SHP77 (cell line): Measurements from ENCODE around the gene PAX6.

Experiments used
- DNase-seq, 2 experiments: peaks; one replicate each; lab custom pipeline; 2025; lab: John Stamatoyannopoulos, UW

The PAX6 gene

DNA sequence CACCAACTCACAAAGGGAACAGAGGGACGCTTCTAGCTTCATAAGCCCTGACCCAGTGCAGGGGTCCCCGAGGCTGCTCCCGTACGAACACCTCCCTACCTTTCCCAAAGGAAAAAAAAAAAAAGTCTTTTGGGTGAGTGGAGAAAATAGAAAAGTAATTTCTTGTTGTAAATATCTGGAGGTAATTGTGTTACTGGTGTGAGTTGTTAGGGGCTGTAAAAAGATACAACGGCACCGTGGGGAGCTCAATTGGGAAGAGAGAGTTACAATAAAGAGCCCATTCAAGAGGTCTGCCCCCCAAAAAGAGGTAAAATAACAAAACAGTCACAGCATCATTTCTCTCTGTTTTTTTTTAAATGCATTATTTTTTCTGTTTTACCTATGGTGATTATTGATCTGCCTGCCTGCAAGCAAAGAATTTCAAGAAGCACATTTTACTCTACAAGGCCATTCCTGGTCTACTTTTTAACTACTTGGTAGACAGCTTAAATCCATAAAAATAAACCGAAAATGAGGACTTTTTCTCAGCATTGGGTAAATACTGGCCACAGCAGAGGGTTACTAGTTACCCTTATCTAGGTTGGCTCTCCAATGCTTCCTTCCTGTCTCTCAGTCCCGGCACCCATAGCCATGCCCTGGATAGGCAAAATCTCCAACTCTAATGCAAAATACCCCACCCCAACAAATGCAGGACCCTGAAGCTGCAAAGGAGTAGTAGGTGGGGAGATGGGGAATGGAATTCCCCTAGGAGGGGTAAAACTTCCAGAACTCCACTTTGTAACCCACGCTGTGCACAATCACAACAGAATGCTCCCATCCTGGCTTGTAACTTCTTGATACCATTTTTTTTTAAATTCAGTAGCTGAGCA is 3.1 kb downstream of the PAX6 start:
- DNase-seq = no peak

DNA sequence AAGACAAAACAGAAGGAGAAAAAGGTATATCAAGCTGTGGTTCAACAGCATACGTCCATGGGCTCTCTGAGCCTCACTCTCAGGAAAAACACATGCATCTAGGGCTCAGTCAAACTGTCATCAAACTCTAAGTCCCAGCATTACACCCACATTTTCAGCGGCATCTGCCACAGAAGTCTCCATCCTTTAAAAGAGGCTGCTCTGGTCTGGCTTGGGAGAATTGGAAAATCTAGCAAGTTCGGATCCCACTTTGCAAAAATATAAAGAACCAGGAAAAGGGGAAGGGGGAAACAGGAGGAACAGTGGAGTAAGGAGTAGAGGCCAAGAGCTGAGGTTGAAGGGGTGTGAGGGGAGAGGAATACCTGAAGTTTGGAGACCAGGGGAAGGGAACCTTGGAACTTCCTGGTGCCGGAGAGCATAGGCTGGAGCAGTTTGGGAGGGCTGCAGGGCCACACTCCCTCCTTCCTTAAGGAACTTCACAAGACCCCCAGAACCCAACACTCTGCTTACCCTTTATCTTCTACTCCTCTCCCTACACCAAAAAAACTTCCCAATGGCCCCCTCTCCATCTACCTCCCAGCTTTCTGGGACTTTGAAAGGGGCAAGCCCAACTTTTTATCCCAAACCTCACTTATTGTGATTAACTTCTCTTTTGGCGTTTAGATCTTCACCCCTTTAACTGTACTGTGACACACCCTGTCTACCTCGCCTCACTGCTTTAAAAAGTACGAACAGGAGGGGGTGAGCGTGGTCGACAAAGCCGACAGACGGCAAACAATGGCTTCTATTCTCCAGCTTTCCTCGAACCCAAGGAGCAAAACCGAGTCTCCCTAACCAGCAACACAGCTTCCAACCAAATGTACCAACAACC is 4.0 kb downstream of the PAX6 start:
- no peak for DNase-seq

DNA sequence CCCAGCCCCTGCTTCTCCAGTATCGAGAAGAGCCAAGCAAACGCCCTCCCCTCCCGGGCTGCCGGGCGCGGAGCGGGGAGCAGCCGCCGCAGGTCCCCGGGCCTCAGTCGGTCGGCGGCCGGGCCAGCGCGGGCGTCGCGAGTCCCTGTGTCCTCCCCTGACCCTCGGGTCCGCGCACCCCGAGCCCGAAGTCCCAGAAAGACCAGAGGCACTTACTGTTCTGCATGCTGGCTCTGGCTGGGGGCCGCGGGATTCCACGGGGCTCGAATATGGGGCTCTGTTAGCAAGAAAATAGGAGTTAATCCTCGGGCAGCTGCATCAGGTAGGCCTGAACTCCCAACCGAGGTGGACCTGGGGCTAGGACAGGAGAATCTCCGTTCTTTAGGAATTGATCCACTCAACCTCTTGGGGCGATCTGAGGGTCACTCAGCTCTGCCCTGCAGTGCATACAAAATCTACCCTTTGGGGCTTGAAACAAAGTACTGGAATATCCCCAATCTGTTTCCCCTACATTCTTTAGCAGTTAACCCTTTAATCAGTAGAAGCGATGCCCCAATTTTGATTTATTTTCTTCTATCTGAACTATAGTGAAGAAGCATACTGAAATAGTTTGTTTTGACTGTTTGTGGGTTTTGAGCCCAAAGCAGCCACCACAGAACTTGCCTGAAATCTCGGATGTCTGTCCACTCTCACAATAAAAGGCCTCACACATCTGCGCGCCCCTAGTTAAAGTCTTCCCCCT is 4.8 kb downstream of the PAX6 start:
- DNase-seq = no peak

DNA sequence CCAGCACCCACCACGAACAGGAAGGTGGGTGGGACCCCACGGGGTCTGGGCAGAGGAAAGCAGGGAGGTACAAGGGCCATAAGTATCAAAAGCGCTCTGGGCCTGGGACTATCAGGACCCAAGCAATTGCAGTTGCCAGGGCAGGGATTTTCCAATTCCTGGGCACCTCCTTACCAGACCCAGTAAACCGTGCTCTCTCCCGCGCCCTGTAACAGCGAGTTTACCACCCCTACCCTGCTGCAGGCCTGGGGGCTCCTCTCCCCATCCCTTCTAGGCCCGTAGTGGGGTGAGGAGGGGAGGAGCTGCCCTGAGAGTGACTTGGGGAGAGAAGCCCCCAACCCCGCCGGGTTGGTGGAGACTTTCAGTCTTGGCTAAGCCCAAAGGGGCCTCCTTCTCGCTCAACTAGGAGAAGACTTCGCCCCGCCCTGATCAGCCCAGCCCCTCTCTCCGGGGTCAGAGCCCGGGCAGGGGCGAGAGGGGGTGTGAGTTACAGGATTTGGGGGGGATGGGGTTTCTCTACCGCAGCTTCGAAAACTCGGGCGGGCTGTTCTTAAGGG is 5.4 kb downstream of the PAX6 start:
- no peak for DNase-seq

DNA sequence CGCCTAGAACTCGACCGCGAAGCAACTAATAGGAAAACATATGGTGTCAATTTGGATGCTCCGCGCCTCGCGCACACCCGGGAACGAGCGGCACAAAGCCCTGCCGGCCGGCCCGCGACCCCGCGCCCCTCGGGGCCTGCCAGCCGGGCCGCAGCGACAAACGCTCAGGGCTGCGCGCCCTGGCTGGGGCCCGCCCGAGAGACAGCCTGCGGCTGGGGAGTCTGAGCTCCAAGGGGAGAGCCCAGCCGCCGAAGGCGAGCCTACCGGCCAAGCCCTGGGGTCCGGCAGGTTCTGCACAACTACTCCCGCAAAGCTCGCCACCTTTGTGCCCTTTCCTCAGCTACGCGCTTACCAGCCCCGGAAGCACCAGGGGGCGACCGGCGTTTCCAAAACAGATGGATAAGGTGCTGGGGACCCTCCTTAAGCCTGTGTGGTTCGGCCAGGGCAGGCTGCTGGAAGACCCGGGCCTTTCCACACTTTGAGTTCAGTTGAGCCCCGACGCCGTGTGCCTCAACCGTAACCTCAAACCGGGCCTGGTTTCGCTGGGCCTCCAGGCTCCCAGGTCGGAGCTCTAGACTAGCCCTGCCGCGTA is 6.0 kb downstream of the PAX6 start:
- DNase-seq = no peak

DNA sequence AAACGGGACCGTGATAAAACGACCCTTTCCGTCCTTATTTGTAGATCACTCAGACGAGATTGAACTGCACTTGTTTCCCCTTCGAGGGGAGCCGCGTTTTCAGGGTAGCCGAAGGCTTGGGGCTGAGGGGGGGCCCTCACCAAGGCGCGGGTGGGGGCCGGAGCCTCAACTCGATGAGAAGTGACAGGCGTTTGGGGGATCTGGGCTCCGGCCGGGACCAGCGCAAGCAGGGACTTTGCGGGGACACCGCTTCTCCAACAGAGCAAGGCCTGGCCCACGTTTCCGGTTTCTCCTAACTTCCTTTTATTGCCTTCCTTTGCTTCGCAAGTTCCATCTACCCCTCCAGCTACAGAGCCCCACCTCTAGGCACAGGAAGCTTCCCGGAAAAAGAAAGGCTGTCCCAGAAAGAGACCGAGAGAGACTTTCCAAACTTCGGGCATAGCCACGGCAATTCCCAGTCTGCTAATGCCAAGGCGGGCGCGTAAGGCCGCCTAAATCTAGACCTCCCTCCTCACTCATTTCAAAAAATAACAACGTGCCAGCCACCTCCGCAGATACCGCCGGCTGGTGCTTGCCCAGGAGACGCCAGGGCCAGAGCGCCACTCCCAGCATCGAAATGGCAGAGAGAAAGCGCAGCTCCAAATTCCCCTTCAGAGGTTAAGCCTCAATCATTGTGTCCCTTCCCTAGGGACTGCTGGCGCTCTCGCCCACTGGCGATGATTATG is 6.6 kb downstream of the PAX6 start:
- DNase-seq = no peak

DNA sequence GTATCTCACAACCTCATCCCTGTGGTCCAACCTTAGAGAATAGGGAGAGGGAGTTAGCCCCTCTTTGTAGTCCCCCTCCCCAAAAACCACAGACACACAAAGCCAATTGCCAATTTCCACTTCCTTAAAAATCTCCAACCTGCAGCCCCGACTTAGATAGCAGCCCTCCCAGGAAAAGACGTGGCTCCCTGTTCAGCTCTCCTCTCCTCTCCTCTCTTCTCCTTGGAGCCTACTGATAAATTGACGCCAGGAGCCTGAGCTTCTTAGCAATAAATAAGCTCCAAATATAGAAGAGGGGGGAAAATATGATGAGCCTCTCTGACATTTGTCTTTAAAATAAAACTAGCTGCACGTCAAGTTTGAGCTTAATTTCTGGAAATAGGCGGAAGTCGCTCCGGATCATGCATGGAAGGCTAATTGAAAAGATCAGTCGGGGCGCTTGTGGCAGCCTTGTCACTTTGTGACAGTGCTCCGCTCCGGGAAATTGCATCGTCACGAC is 7.3 kb downstream of the PAX6 start:
- no peak for DNase-seq

DNA sequence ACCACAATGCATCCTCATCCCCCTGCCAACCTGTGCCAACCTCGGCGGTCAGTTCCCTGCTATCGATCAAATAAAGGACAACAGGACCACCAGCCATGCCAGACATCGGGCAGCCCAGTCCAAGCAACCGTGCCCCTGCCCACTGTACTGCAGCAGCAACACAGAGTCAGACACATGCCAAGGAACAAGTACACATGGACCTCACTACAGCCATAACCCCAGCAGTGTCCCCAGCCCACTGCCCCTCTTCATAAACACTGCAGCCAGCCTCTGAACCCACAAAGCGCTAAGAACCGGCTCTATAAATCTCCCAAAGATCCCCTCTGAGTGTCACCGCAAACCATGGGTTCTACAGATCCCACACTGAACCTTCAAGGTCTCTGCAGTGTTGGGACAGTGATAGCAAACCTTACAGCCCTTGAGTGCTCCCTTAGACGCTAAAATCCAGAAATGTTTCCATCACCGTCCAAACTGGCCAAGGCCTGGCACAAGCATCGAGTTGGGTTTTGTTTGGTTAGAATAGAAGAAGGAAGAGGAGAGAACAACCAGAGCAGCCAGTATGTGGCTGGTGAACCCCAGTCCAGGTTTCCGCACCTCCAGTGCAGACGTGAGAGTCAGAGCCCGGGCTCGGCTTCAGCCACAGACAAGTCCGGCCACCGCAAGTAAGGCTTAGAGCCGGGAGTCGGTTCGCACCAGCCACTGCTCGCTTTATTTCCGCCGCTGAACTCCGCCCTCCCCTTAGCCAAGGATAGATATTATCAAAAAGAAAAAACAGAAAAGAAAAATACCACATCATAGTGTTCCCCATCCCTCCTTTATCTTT is 7.9 kb downstream of the PAX6 start:
- DNase-seq = no peak

DNA sequence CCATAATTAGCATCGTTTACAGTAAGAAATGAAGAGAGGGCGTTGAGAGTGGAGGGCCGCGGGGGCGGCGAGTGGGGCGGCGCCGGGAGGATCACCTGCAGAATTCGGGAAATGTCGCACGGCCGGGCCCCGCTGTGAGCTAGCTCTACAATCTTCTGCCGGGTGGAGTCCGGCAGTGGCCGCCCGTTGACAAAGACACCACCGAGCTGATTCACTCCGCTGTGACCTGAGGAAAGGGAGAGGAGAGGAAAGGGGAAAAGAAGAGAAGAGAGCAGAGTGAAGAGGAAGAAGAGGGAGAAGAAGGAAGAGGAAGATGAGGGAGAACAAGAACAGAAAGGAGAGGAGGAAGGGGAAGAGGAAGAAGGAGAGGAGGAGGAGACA is 8.5 kb downstream of the PAX6 start:
- DNase-seq = no peak

DNA sequence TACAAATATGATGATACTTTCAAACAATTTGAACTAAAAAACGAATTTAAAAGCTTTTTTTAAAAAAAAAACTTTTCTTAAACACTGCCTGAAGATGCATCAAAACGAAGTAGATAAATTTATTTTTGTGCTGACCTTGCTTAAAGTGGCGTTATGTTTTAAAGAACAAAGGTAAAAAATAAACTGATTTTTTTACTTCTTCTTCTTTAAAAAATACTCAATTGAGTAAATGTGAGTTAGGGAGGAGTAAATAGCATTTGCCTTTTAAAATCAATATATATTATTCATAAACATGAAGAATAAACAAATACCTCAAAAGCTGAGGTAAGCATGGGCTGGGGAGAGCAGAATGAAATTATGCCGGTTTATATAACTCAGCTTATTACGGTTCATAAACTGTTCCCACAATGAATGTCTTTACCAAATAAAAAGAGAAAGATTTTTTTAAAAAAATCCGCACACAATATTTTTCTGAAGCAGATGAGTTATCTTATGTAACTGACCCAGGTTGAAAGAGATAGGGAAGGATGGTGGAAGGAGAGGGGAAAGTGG is 9.0 kb downstream of the PAX6 start:
- DNase-seq = no peak

DNA sequence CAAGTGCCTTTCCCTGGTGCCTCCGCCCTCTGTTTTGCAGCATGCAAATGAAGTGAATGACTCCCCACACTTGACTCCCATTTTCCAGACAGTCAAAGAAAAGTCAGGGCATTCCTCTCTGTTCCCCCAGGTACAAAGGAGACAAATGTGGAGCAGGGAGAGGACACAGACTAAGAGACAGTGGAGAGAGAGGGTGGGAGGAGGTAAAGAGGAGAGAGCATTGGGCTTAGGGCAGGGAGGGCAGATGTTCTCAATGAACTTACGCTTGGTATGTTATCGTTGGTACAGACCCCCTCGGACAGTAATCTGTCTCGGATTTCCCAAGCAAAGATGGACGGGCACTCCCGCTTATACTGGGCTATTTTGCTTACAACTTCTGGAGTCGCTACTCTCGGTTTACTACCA is 9.8 kb downstream of the PAX6 start:
- no peak for DNase-seq

DNA sequence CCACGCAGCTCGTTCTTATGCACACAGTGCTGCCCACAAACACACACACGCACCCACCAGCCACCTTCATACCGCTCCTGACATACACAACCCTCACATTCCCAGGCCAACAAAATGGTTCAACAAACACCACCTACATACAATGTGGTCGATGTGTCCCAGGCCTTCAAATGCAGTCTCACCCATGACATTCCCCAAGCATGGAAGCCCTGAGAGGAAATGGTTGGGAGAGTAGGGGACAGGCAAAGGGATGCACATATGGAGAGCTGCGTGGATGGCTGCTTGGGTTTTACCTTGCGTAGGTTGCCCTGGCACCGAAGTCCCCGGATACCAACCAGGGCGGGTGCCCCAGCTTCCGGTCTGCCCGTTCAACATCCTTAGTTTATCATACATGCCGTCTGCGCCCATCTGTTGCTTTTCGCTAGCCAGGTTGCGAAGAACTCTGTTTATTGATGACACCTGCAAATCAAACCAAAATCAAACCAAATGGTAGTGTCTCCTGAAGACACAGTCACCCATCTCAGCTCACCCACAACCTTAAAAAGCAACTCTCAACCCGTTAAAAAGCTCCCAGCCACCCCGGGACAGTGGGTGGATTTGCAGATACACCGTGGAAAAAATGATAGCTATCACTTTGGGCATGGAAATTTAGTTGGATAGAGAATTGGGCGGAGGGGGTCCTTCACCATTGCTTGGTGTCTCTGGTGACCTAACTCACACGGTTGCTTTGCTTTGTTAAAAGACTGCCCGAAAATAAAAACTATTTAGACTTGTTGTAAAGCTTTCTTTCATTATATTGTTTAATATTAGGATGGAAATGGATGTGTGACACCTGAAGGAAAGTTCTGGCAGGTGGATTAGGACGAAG is 10.5 kb downstream of the PAX6 start:
- no peak for DNase-seq

DNA sequence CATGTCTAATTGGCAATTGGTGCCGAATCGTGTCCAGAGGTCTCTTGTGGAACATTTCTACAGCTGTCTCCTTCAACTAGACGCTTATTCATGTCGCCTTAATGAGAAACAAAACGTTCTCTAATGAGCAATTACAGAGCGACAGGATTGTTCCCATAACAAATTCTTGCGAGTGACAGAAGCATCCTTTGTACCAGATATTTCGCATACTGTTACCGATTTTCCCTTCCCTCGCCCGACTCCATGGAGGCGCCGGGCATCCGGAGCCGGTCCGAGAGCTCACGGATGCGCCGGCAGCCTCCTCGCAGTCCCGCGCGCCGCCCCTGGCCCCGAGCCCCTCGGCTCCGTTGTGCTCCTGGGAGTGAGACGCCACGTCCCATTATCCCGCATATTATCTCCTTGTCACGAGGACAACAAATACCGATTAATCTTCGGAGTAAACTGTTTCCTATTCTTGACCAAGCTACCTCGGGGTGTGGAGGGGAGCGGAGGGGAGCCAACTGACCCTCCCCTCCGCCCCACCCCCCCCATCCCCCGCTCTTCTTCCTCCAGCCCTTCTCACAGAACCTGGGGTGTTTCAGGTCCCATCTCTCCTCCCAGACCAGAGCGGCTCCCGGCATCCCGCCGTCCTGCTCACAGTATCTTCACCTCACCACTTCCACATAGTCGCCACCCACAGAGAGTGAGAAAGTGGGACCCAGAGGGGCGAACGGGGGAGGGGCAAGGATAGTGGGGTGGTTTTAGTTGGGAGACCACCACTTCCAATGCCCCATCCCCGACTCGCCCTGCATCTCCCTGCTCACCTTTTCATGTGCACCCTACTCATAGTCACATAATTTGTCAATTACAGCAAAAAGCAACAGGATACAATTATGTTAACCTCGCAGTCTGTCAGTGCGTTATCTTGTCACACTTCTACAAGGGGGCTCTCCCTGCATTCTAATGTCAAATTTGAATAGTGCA is 11.4 kb downstream of the PAX6 start:
- no peak for DNase-seq

DNA sequence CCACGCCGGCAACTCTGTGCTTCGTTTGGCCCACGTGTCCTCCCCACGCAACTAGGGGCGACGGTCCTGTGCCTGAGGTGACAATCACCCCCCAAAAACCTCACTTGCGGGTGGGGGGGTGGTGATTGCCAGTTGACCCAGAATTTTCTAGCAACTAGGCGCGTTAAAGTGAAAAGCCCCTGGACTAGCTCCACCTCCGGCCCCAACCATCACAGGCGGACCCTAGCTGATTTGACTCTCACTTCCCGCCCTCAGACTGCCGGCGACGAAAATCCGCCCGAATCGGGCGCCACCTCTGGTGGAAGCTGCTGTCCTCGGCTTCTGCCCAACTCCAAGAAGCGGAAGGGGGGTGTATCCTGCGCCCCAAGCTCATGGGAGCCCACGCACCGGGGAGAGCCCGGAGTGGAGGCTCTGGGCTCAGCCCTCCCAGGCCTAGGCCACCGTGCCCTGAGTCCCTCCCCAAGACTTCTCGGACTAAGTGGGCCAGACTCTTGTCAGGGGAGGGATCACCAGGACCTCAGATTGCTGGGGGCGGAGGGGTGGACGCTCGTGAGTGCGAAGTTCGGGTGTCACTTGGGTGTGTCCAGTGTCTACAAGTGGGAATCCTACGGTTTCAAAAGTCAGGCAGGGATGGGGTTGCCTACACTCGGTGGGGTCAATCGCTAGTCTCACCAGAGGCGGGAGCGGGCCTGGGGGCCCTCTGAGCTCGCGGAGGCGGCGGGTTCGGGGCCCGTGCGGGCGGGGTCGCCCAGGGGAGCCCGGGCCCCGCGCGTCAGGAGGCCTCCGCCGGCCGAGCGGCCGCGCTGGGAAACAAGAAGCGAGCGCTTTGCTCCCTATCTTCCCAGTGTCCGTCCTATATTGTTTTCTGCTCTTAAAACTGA is 12.3 kb downstream of the PAX6 start:
- DNase-seq = no peak

DNA sequence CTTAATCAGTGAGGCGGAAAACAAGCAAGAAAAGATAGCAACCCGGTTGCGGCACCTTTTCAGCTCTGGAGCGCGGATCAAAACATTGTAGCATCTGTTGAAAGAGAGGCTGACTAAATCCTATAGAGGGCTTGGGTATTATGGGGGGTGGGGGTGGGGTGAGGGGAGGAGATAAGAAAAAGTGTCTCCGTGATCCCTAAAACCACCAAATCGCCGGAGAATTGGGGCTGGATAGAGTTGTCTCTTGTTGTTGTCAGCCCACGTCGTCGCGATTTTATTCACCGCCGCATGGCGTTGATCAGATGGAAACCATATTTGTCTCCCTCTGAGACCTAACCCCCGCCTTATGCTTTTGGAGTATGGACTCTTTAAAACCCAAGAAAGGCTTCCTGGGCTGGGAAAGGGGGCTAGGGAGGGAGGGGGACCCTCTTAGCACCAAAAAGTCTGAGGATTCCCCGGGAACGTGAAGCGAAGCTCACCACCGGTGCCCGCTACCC is 13.0 kb downstream of the PAX6 start:
- DNase-seq = no peak
